ENCODE results near the gene GSTM1. TPM values are rescaled to one million over a fixed set of nuclear protein-coding genes. Genes with fewer than 3 reads are reported as not detected.

GSTM1 gene
- total RNA-seq, 2 donors from 2014 or later = 21.6 TPM; not detected in 1

- Histone ChIP-seq H3K4me1 (no peaks in the 10 kb centered on the region), H3K27ac (no peak overlapping the region), H3K36me3 (no peaks in the 10 kb centered on the region), H3K4me3 (no peak overlapping the region), H3K27me3 (no peaks in the 10 kb centered on the region), H3K9me3 (no peaks in the 10 kb centered on the region)
- DNase-seq (ENCODE audit: low spot score) = no peak
- TF ChIP-seq CTCF (IDR thresholded peaks at IDR 0.05) = no peak
Observed at GRCh38 chr1:109716121-109716520, 28.5 kb downstream of the GSTM1 start.

- no peak for DNase-seq (ENCODE audit: low spot score)
- Histone ChIP-seq H3K36me3 (no peaks in the 10 kb centered on the region), H3K27me3 (no peaks in the 10 kb centered on the region), H3K4me3 (no peak overlapping the region), H3K4me1 (no peaks in the 10 kb centered on the region), H3K9me3 (no peaks in the 10 kb centered on the region), H3K27ac (no peak overlapping the region)
- no peak for TF ChIP-seq CTCF (IDR thresholded peaks at IDR 0.05)
Observed at GRCh38 chr1:109716570-109717090, 29.0 kb downstream of the GSTM1 start.

GRCh38 chr1:109717729-109718128, 30.1 kb downstream of the GSTM1 start:
- TF ChIP-seq CTCF (IDR thresholded peaks at IDR 0.05) = no peak
- DNase-seq (ENCODE audit: low spot score) = no peak
- no peak overlapping the region for H3K4me3 ChIP-seq
- no peaks in the 10 kb centered on the region for H3K9me3 ChIP-seq
- no peak overlapping the region for H3K27ac ChIP-seq
- no peaks in the 10 kb centered on the region for H3K36me3 ChIP-seq
- no peaks in the 10 kb centered on the region for H3K27me3 ChIP-seq
- no peaks in the 10 kb centered on the region for H3K4me1 ChIP-seq

- Histone ChIP-seq H3K27ac (no peak overlapping the region), H3K4me3 (no peak overlapping the region), H3K9me3 (no peaks in the 10 kb centered on the region), H3K4me1 (no peaks in the 10 kb centered on the region), H3K36me3 (no peaks in the 10 kb centered on the region), H3K27me3 (no peaks in the 10 kb centered on the region)
- peak in 1 of 2 donors; percentile 30 for TF ChIP-seq CTCF (IDR thresholded peaks at IDR 0.05)
- no peak for DNase-seq (ENCODE audit: low spot score)
Observed at GRCh38 chr1:109718495-109718894, 30.9 kb downstream of the GSTM1 start.

GRCh38 chr1:109719337-109719837, 31.8 kb downstream of the GSTM1 start:
- H3K9me3 ChIP-seq = no peaks in the 10 kb centered on the region
- no peaks in the 10 kb centered on the region for H3K27me3 ChIP-seq
- no peak overlapping the region for H3K27ac ChIP-seq
- DNase-seq (ENCODE audit: low spot score) = no peak
- H3K4me1 ChIP-seq = no peaks in the 10 kb centered on the region
- TF ChIP-seq CTCF (IDR thresholded peaks at IDR 0.05) = no peak
- no peak overlapping the region for H3K4me3 ChIP-seq
- H3K36me3 ChIP-seq = no peaks in the 10 kb centered on the region

GRCh38 chr1:109721042-109721441, 33.4 kb downstream of the GSTM1 start:
- H3K27me3 ChIP-seq = no peaks in the 10 kb centered on the region
- no peak overlapping the region for H3K4me3 ChIP-seq
- DNase-seq (ENCODE audit: low spot score) = no peak
- TF ChIP-seq CTCF (IDR thresholded peaks at IDR 0.05) = no peak
- H3K4me1 ChIP-seq = no peaks in the 10 kb centered on the region
- no peaks in the 10 kb centered on the region for H3K36me3 ChIP-seq
- H3K9me3 ChIP-seq = no peaks in the 10 kb centered on the region
- H3K27ac ChIP-seq = no peak overlapping the region
